ENCODE data around the gene USP26. TPM values are rescaled to one million over a fixed set of nuclear protein-coding genes. Genes with fewer than 3 reads are reported as not detected.
"Not testable (repeated sequence)": the region's sequence is repeated elsewhere in the genome, so short reads cannot be mapped to it uniquely, and the experiment has no call there.

Gene USP26
- total and polyA plus RNA-seq, 12 donors, result not detected

DNA sequence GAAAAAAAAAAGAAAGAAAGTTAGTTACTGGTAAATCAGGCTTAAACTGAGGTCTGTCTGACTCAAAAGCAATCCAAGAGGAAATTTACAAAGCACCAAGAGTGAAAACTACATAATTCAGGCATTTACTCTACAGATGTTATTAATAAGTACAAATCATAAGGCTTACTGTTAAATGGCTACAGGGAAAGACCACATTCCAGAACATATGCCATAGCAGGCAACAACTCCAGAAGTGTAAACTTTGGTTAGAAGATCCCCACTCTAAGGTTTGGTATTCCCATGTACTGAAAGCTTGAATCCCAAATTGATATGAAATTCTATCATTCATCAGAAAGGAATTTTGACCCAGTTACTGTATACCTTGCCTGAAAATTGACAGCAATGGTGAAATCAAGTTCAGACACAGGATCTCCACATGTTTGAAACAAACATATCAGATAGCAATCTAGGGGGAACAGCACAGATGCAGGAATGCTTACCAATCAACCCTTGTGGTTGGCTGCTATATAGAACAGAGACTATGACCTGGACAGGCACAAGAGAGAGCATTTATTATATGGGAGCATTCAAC lies 6.6 kb downstream of the USP26 start:
- Histone ChIP-seq H3K4me3 (no peak overlapping the region), H3K36me3 (replicated peaks in 1 of 2) (no peaks in the 10 kb centered on the region), H3K27me3 (peaks cover 28% of the 10 kb centered on the region), H3K27ac (no peak overlapping the region), H3K9me3 (replicated peaks in 1 of 3) (no peaks in the 10 kb centered on the region), H3K4me1 (replicated peaks in 1 of 2) (no peaks in the 10 kb centered on the region)
- no peak for DNase-seq
- intact Hi-C loops (cut with DNase I), result no loop called here
- no peak for TF ChIP-seq POLR2A (IDR thresholded peaks at IDR 0.05)
- TF ChIP-seq, protein P1, sequence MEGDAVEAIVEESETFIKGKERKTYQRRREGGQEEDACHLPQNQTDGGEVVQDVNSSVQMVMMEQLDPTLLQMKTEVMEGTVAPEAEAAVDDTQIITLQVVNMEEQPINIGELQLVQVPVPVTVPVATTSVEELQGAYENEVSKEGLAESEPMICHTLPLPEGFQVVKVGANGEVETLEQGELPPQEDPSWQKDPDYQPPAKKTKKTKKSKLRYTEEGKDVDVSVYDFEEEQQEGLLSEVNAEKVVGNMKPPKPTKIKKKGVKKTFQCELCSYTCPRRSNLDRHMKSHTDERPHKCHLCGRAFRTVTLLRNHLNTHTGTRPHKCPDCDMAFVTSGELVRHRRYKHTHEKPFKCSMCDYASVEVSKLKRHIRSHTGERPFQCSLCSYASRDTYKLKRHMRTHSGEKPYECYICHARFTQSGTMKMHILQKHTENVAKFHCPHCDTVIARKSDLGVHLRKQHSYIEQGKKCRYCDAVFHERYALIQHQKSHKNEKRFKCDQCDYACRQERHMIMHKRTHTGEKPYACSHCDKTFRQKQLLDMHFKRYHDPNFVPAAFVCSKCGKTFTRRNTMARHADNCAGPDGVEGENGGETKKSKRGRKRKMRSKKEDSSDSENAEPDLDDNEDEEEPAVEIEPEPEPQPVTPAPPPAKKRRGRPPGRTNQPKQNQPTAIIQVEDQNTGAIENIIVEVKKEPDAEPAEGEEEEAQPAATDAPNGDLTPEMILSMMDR (IDR thresholded peaks at IDR 0.05), result no peak

DNA sequence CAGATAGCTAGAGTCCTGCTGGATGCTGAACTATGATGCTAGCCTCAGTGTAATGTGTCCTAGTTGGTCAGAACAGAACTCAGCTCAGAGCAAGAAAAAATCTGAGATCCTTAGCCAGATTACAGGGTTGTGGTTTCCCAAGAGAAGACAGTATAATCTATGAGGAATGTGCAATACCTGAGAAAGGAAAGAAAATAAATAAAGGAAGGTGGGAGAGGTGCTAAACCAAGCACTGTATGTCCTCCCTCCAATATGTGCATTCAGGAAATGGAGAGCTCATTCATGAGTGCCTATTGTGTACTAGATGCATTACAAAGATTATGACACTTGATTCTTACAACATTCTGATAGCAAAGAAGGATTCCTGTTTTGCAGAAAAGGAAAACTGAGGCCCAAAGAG lies 7.5 kb downstream of the USP26 start:
- no peak overlapping the region for H3K27ac ChIP-seq
- no peak overlapping the region for H3K4me3 ChIP-seq
- intact Hi-C loops (cut with DNase I), result no loop called here
- no peaks in the 10 kb centered on the region for H3K4me1 ChIP-seq (replicated peaks in 1 of 2)
- DNase-seq, result no peak
- TF ChIP-seq, protein P1 (IDR thresholded peaks at IDR 0.05), result no peak
- no peak for TF ChIP-seq POLR2A (IDR thresholded peaks at IDR 0.05)
- H3K36me3 ChIP-seq (replicated peaks in 1 of 2), result no peaks in the 10 kb centered on the region
- peaks cover 31% of the 10 kb centered on the region for H3K27me3 ChIP-seq
- H3K9me3 ChIP-seq (replicated peaks in 1 of 3), result no peaks in the 10 kb centered on the region

DNA sequence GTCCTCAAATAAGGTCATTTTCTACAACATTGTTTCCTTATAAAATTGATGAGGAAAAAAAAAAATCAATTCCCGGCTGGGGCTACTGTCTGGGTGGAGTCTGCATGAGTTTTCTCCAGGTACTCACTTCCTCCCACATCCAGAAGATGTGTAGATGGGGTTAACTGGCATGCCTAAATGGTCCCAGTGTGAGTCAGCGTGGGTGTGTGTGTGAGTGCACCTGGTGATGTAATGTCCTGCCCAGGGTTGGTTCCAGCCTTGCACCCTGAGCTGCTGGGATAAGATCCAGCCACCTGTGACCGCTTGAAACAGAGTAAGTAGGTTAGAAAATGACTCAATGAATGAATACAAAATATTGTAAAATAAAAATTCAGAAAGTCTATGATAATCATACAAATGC lies 11.1 kb downstream of the USP26 start:
- no peak for TF ChIP-seq POLR2A (IDR thresholded peaks at IDR 0.05)
- TF ChIP-seq, protein P1 (IDR thresholded peaks at IDR 0.05), result no peak
- no peaks in the 10 kb centered on the region for H3K4me1 ChIP-seq (replicated peaks in 1 of 2)
- H3K36me3 ChIP-seq (replicated peaks in 1 of 2), result no peaks in the 10 kb centered on the region
- intact Hi-C loops (cut with DNase I), result no loop called here
- 53 to 78% (median 62%) methylated on average over 3 of the region's 3 CpGs for WGBS, 4 donors
- H3K27ac ChIP-seq, result no peak overlapping the region
- peaks cover 17% of the 10 kb centered on the region for H3K27me3 ChIP-seq
- DNase-seq, result no peak
- H3K9me3 ChIP-seq (replicated peaks in 1 of 3), result no peaks in the 10 kb centered on the region
- no peak overlapping the region for H3K4me3 ChIP-seq

DNA sequence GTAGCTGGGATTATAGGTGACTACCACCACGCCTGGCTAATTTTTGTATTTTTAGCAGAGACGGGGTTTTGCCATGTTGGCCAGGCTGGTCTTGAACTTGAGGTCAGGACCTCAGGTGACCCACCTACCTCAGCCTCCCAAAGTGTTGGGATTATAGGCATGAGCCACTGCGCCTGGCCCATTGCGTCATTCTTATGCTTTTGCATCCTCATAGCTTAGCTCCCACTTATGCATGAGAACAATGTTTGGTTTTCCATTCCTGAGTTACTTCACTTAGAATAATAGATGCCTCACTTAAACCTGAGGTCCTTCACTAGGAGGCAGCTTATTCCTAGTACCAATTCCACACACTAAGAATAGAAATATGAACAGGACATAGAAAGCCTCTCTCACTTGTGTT lies 11.9 kb downstream of the USP26 start:
- H3K4me3 ChIP-seq; H3K36me3 ChIP-seq (replicated peaks in 1 of 2); H3K9me3 ChIP-seq (replicated peaks in 1 of 3); DNase-seq; H3K27ac ChIP-seq; intact Hi-C loops (cut with DNase I); H3K4me1 ChIP-seq (replicated peaks in 1 of 2): not testable (repeated sequence)
- 81 to 88% (median 84%) methylated on average over 4 of the region's 4 CpGs for WGBS, 4 donors
- peaks cover 14% of the 10 kb centered on the region for H3K27me3 ChIP-seq

DNA sequence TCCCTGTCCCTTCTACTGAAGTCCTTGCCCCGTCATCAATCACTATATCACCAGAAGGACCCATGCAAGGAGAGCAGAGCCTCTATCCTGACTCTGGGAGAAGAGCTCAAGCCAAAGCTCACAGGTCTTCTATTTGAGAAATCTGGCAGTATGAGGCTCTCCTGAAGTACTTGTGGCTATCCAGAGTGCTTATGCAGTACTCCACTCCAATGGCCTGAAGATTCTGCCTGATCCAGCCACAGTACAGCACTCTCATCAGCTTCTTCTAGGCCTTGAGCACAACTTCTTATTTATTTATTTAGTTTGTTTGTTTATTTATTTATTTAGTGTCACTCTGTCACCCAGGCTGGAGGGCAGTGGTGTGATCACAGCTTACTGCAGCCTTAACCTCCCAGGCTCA lies 13.0 kb downstream of the USP26 start:
- Histone ChIP-seq H3K27ac (no peak overlapping the region), H3K4me1 (replicated peaks in 1 of 2) (no peaks in the 10 kb centered on the region), H3K27me3 (peaks cover 14% of the 10 kb centered on the region), H3K9me3 (replicated peaks in 1 of 3) (no peaks in the 10 kb centered on the region), H3K36me3 (replicated peaks in 1 of 2) (no peaks in the 10 kb centered on the region), H3K4me3 (no peak overlapping the region)
- DNase-seq, result no peak
- TF ChIP-seq, protein P1 (IDR thresholded peaks at IDR 0.05), result no peak
- TF ChIP-seq POLR2A (IDR thresholded peaks at IDR 0.05), result no peak
- intact Hi-C loops (cut with DNase I), result no loop called here
- 52 to 91% (median 81%) methylated on average over 1 of the region's 1 CpG for WGBS, 4 donors
